Stimulated activated CD4-positive, alpha-beta T cell treated with anti-CD3 and anti-CD28 coated beads, Interleukin-4, amount 100 ng/mL, for 48 hours (primary cell): Measurements from ENCODE around the gene TANC2.
A peak's percentile ranks its signal among the peaks of the same experiment; 100 is the strongest.

ENCODE experiments used
- DNase-seq, 2 donors: peaks; one replicate each; pipeline ENCODE4 v3.0.0-alpha.2; 2020; ENCODE audit warnings: low read depth in 2 of 2

The TANC2 gene

GRCh38 chr17:62965686-62966425 is at the start of gene TANC2:
Gene TANC2, plus strand, starts transcription at chr17:62966235. Its CDS starts 43,325 bp downstream, at chr17:63009560.
- DNase-seq, result peak; percentile 42 to 59

DNA sequence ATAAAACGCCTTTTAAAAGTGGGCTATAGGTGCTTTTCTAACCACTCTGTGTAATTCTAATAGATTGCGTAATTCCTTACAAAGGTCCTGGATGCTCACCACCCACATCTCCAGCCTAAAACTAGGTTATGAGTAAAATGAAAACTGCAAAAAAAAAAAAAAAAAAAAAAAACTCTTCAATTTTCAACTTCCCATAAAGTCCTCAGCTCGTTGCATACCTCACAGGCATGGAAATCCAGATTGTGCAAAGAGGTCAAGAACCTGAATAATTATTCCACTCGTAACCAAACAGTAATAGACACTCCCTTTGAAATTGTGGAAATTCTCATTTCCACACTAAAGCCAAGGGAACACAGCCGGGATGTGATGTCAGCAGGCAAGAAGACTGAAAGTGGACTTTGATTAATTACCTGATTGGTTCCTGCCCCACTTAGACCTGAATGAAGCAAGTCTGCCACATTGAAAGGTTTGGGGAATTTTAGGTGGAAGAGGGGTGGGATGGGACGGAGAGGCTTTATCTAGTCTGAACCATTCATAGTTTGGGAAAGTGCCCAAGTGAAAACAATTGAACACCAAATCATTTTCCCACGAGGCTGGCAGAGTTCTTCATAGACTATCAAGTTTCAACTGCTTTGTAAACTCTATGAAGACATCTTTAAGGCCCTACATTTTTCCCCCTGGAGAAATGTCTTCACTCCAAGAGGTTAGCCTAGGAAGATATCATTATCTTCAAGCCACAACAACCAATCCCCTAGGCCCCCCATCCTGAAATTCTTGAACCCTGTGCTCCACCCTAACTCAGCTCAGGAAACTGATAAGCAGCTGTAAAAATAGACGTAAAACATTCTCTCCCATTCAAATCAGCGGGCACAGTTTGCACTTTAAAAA is 49.1 kb upstream of the TANC2 start:
- DNase-seq, result no peak

GRCh38 chr17:62919388-62919787 is 46.6 kb upstream of the TANC2 start:
- no peak for DNase-seq

DNA sequence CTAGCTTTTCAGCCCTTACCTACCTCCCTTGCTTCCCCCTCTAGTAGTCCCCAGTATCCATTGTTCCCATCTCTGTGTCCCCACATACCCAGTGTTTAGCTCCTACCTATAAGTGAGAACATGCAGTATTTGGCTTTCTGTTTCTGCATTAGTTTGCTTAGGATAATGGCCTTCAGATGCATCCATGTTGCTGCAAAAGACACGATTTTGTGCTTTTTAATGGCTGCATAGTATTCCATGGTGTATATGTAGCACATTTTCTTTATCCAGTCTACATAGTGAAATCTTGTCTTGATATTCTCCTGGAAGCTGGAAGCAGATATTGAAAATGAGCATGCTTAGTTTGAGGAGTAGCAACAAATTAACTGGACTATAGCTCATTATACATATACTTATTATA is 45.7 kb upstream of the TANC2 start:
- no peak for DNase-seq

- no peak for DNase-seq
These were observed 44.2 kb upstream of the TANC2 start for GRCh38 chr17:62921817-62922216.

- no peak for DNase-seq
These were observed 42.5 kb upstream of the TANC2 start for GRCh38 chr17:62923258-62924150.

DNA sequence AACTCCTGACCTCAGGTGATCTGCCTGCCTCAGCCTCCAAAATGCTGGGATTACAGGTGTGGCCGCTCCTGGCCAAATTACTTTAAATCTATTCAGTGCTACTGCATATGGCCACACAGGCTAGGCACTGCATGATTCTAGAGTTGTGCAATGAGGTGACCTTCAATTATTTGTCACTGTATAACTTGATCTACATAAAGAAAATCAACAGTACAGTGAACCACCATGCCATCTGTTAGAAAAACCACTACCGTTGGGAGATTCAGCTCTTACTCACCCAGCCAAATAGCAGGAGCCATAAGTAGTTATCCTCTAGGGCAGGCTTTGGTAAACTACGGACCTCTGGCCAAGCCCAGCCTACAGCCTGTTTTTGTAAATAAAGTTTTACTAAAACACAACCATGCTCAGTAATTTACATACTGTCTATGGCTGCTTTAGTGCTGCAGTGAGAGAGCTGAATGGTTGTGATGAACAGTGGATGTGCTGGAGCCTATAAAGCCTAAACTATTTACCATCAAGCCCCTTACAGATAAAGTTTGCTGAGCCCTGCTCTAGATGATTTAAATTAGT is 40.7 kb upstream of the TANC2 start:
- DNase-seq, result no peak

- DNase-seq, result no peak
These were observed 39.0 kb upstream of the TANC2 start for GRCh38 chr17:62927083-62927482.

- DNase-seq, result no peak
These were observed 36.7 kb upstream of the TANC2 start for GRCh38 chr17:62929320-62929719.

DNA sequence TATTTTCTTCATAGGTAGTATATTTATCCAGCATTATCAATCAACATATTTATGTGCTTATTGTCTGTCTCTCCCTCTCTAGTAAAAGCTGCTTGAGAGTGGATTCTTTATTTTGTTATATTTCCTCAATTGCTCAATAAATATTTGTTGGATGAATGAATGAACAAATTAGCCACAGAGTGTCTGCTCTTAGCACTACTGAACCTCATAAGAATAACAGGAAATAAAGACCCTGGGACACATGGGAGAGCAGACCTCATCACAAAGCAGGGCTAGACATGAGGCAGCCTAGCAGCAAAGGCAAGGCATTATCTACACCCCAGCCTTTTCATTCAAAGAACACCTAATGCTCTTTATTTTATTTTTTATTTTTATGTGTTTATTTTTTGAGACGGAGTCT is 34.9 kb upstream of the TANC2 start:
- DNase-seq, result no peak

GRCh38 chr17:62933501-62934385 is 32.3 kb upstream of the TANC2 start:
- no peak for DNase-seq

- no peak for DNase-seq
These were observed 30.9 kb upstream of the TANC2 start for GRCh38 chr17:62935098-62935497.

- DNase-seq, result no peak
These were observed 30.5 kb upstream of the TANC2 start for GRCh38 chr17:62935523-62935922.

DNA sequence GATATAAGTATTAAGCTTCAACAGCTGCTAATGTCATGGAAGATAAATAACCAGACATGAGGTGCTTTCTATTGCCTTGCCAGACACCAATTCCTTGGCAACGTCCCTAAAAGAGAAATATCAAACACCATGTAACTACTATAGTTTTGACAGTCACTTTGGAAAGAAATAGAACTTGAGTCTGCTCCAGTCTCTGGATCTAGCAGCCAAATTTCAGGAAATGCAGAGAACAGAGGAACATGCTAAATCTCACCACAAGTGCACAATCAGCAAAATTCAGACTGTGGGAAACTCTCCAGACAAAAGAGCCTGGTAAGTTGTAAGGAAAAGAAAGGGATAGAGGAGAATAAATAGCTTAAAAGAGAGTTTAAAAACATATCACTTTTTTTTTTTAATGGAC is 28.4 kb upstream of the TANC2 start:
- DNase-seq, result no peak

GRCh38 chr17:62941358-62941991 is 24.6 kb upstream of the TANC2 start:
- DNase-seq, result no peak

DNA sequence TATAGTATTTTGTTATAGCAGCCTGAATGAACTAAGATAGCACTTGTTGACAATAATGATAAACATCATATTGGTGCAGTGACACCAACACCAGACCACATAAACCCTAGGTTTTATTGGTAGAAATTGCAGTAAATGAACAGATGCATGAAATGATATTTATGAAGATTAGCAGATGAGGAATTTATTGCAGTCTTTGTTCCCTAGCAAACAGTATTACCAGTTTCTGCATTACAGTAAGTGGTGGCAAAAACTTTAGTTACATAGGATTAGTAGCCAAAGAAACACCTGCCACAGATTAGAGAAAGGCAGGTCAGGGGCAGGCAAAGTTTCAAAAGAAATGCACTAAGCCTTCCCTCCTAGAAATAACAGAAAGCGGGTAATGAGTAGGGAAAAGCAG is 17.7 kb upstream of the TANC2 start:
- DNase-seq, result no peak

GRCh38 chr17:62949036-62949435 is 17.0 kb upstream of the TANC2 start:
- no peak for DNase-seq

GRCh38 chr17:62950067-62950466 is 16.0 kb upstream of the TANC2 start:
- no peak for DNase-seq

DNA sequence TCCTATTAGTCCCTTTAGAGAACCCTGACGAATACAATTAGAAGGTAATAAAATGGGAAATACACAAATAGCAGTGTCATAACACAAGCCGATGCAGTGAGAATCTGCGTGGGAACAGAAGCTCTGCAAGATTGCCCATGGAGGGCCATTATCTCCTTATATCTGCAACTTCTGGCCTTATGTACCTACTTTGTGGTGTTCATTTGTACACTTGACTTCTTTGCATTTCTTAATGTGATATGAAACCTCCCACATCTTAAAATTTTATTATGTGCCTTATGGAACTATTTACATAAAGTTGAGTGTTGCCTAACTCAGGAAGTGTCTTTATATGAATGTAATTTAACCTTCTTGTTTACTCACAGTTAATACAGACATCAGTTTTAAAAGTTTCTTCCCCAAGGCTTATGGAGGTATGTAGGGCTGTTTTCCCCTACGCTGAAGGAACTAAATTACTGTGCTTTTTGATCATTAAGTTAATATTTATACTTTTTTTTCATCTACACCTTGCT is 10.1 kb upstream of the TANC2 start:
- DNase-seq, result no peak

DNA sequence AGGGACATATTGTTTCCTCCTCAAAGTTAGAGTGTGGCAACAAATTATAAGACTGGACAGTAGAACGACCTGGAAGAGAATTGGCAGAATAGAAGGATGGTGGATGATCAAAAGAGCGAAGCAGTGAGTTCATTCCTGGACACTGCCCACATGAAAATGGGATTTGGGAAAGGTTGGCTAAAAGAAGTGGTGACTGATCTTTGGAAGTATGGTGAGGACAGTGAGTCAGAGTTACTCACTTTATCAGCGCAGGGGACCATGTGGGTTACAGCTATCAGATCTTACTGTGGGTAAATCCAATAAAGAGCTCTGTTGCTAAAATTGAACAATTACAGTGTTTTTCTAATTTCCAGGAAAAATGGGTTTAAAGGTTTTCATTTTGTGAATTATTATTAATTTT is 2.7 kb upstream of the TANC2 start:
- no peak for DNase-seq
